Brain microvascular endothelial cell (primary cell): ENCODE data around the gene E4F1.

Source experiments
- DNase-seq: peaks from one replicate; pipeline ENCODE4 v3.0.0-alpha.2; 2020
- H3K27ac ChIP-seq: fragments of 250-450 bp; sonication (Bioruptor Pico); 2 replicates; pipeline ENCODE4 v1.5.1; 2020; ENCODE audit warnings: mild to moderate bottlenecking, moderate library complexity
- H3K27me3 ChIP-seq: fragments of 250-450 bp; sonication (Bioruptor Pico); replicated peaks from 2 replicates; pipeline ENCODE4 v1.5.1; 2020; ENCODE audit warnings: mild to moderate bottlenecking
- H3K36me3 ChIP-seq: fragments of 250-450 bp; sonication (Bioruptor Pico); replicated peaks from 2 replicates; pipeline ENCODE4 v1.5.1; 2020; ENCODE audit warnings: mild to moderate bottlenecking
- H3K4me3 ChIP-seq: 2 replicates; pipeline ENCODE4 v1.5.1; 2011; ENCODE audit warnings: low read depth, mild to moderate bottlenecking, control low read depth, low read length, moderate library complexity
- CTCF ChIP-seq: IDR thresholded peaks from 2 replicates; pipeline ENCODE4 v1.5.1; 2011; ENCODE audit warnings: low read depth, mild to moderate bottlenecking, moderate library complexity, low read length, control low read depth, inconsistent platforms; ENCODE audit errors: missing control alignments
- in situ Hi-C: cut with HindIII; loops from 2 replicates; pipeline ENCODE4 v1.10.0; 2017; ENCODE audit warnings: low sequenced_read_pairs, low pct_ligation_motif_present

Gene E4F1

DNA sequence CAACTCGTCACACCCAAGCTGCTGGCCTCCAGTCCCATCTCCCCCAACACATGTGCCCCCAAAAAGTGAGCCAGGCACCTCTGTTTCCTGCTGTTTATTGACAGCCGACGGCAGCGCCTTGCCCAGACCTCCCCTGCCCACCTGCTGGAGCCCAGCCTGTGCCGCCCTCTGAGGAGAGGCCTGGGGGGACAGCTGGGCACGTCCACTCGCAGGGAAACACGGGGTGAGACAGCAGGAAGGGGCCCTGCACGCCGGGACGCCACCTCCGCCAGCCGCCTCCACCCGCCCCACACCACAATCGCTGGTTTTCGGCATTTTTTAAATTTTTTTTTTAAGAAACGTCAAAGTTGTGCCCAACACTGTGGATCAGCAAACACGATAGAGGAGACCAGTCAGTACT lies 46.3 kb upstream of the E4F1 start:
- in situ Hi-C loops, result no loop called here
- H3K36me3 ChIP-seq, result peaks cover 53% of the 10 kb centered on the region
- no peak for DNase-seq
- H3K27me3 ChIP-seq, result no peaks in the 10 kb centered on the region
- H3K4me3 ChIP-seq, result no peak overlapping the region
- no peak for TF ChIP-seq CTCF
- H3K27ac ChIP-seq, result no peak overlapping the region

- no peak for TF ChIP-seq CTCF
- Histone ChIP-seq H3K27me3 (no peaks in the 10 kb centered on the region), H3K4me3 (no peak overlapping the region), H3K36me3 (peaks cover 50% of the 10 kb centered on the region), H3K27ac (no peak overlapping the region)
- no peak for DNase-seq
- in situ Hi-C loops, result no loop called here
These were observed 45.8 kb upstream of the E4F1 start for GRCh38 chr16:2177561-2177960.

DNA sequence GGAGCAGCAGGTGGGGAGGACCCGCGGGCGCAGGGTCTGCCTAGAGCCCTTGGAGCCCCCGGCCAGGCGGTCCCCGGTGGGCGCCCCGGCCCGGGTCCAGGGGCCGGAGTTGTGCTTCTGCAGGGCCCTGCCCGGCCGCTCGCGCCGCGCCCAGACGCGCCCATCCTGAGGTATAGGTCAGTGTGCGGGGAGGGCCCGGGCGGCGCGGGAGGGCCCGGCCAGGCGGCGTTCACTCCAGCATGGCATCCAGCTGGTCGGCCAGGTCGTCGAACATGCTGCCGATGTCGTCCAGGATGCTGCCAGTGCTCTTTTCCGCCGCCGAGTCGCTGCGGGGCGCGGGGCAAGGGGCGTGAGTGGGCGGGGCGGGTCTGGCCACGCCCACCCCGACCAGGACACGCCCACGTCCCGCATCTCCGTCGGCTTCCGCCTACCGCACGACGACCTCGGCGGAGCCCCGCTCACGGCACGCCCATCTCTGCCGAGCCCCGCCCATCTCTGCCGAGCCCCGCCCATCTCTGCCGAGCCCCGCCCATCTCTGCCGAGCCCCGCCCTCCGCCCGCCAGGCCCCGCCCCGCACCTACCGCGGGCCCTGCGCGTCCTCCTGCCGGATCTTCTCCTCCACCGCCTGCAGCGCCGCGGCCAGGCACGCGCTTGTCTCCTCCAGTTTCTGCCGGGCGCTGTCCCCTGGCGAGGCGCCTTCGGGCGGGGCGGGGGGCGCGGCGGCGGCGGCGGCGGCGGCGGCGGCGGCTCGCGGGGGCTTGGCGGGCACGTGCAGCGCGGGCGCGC lies 44.9 kb upstream of the E4F1 start:
- no peaks in the 10 kb centered on the region for H3K27me3 ChIP-seq
- TF ChIP-seq CTCF, result no peak
- H3K27ac ChIP-seq, result no peak overlapping the region
- DNase-seq, result no peak
- H3K4me3 ChIP-seq, result no peak overlapping the region
- H3K36me3 ChIP-seq, result peaks cover 42% of the 10 kb centered on the region
- in situ Hi-C loops, result no loop called here

GRCh38 chr16:2179107-2179501 lies 44.3 kb upstream of the E4F1 start:
- Histone ChIP-seq H3K4me3 (no peak overlapping the region), H3K27ac (no peak overlapping the region), H3K27me3 (no peaks in the 10 kb centered on the region), H3K36me3 (peaks cover 38% of the 10 kb centered on the region)
- DNase-seq, result no peak
- in situ Hi-C loops, result no loop called here
- no peak for TF ChIP-seq CTCF

- Histone ChIP-seq H3K4me3 (no peak overlapping the region), H3K27ac (no peak overlapping the region), H3K27me3 (no peaks in the 10 kb centered on the region), H3K36me3 (peaks cover 33% of the 10 kb centered on the region)
- DNase-seq, result no peak
- TF ChIP-seq CTCF, result no peak
- in situ Hi-C loops, result no loop called here
These were observed 43.8 kb upstream of the E4F1 start for GRCh38 chr16:2179576-2179975.

GRCh38 chr16:2180461-2180860 lies 42.9 kb upstream of the E4F1 start:
- Histone ChIP-seq H3K27ac (no peak overlapping the region), H3K36me3 (peaks cover 24% of the 10 kb centered on the region), H3K4me3 (no peak overlapping the region), H3K27me3 (no peaks in the 10 kb centered on the region)
- no peak for TF ChIP-seq CTCF
- in situ Hi-C loops, result no loop called here
- no peak for DNase-seq
